Transverse colon (tissue), 4 donors: ENCODE results near the gene CYP51A1. TPM values are rescaled to one million over a fixed set of nuclear protein-coding genes. Genes with fewer than 3 reads are reported as not detected.
"Not testable (repeated sequence)": the region's sequence is repeated elsewhere in the genome, so short reads cannot be mapped to it uniquely, and the experiment has no call there.

Source experiments
- DNase-seq: peaks from one replicate; pipeline ENCODE4 v3.0.0-alpha.2; 2019
- H3K27ac ChIP-seq, 4 donors: fragments of 200-600 bp; sonication (generic); 2 replicates each; pipeline ENCODE4 v1.5.1; 2016 to 2018; ENCODE audit warnings: inconsistent platforms in 4 of 4
- H3K27me3 ChIP-seq: fragments of 200-600 bp; sonication (generic); 2 replicates; pipeline ENCODE4 v1.5.1; 2017; ENCODE audit warnings: inconsistent platforms
- H3K36me3 ChIP-seq, 4 donors: fragments of 200-600 bp; sonication (generic); 2 replicates each; pipeline ENCODE4 v1.5.1; 2017 to 2019; ENCODE audit warnings: inconsistent platforms in 4 of 4
- H3K4me1 ChIP-seq, 4 donors: fragments of 200-600 bp; sonication (generic); 2 replicates each; pipeline ENCODE4 v1.5.1; 2017 to 2020; ENCODE audit warnings: inconsistent platforms in 4 of 4
- H3K4me3 ChIP-seq, 4 donors: fragments of 200-600 bp; sonication (generic); 1 replicate in 1 of 4; 2 replicates in 3 of 4; pipeline versions ENCODE4 v1.5.1 to v1.6.1; 2017 to 2019; ENCODE audit warnings: inconsistent platforms in 4 of 4
- H3K9me3 ChIP-seq, 2 donors: fragments of 200-600 bp; sonication (generic); 2 replicates each; pipeline ENCODE4 v1.5.1; 2017 to 2019; ENCODE audit warnings: inconsistent platforms in 2 of 2
- EP300 ChIP-seq: sonication (generic); formaldehyde crosslinking; IDR thresholded peaks from one replicate; pipeline ENCODE4 v1.6.1; 2017; ENCODE audit warnings: antibody characterized with exemption, low read depth
- POLR2A ChIP-seq: fragments of 450-650 bp; IDR thresholded peaks from one replicate; pipeline ENCODE4 v1.6.1; 2016; ENCODE audit warnings: antibody characterized with exemption, mild to moderate bottlenecking, moderate library complexity
- POLR2AphosphoS5 ChIP-seq, 3 donors: sonication (generic); formaldehyde crosslinking; IDR thresholded peaks; one replicate each; pipeline ENCODE4 v1.6.1; 2016; ENCODE audit warnings: antibody characterized with exemption in 3 of 3
- WGBS, 2 donors: methylation state at CpG; one replicate each; pipeline ENCODE4 v1.1.5; 2018; ENCODE audit warnings: low coverage in 1 of 2; 5-methylcytosine and 5-hydroxymethylcytosine counted together
- in situ Hi-C, 4 donors: fragments of 200-750 bp; cut with MboI; loops; one replicate each; pipeline versions ENCODE4 v1.15.0 to v1.15.1; 2017; ENCODE audit warnings: low sequenced_read_pairs in 3 of 4, low pct_ligation_motif_present in 1 of 4, low pct_unique_long_range_greater_than_20kb in 1 of 4
- intact Hi-C: fragments of 100-400 bp; cut with DNase I; formaldehyde crosslinking; loops from one replicate; pipeline ENCODE4 v1.15.1; 2023; ENCODE audit warnings: low total_unique reads
- total RNA-seq, 4 donors: library from RNA; depleted of rRNA; stranded (reverse); fragments of >200 nt; gene quantifications; one replicate each; pipeline ENCODE4 v1.1.0, GENCODE V29; 2016
- TF ChIP-seq, protein P1 (sequence below), 5 experiments: fragments of 200-600 bp in 3 of 5; fragments of 450-650 bp in 2 of 5; sonication (generic) in 3 of 5; IDR thresholded peaks; 1 replicate in 2 of 5; 2 replicates in 3 of 5; pipeline ENCODE4 v1.5.1; 2016 to 2017; ENCODE audit warnings: antibody characterized with exemption in 5 of 5, inconsistent platforms in 3 of 5, mild to moderate bottlenecking in 2 of 5, moderate library complexity in 1 of 5

Gene CYP51A1
- total RNA-seq, 4 donors from 2014 or later = 26.5 to 74.1 (median 58.2) TPM

DNA sequence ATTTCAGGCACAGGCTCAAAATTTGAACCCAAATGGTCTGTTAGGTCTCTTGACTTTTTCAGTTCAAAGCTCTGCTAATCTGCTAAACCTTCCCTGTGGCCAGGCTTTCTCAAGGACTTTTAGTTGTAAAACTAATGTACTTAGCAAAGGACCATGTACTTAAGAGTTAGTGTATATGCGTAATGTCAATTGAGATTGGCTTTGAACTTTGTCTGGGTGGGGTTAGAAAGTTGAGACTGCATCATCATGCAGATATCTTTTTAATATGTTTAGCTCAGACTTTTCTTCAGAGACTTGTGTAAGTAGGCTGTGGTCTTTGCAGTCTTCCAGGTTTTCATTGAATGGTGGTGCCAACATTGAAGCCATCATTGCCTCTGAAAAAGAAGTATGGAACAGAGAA, 33.7 kb downstream of the CYP51A1 start:
- Histone ChIP-seq H3K27me3 (no peaks in the 10 kb centered on the region), H3K36me3 (peaks cover 0 to 88% (median 36%) of the 10 kb centered on the region in 4 donors)

DNA sequence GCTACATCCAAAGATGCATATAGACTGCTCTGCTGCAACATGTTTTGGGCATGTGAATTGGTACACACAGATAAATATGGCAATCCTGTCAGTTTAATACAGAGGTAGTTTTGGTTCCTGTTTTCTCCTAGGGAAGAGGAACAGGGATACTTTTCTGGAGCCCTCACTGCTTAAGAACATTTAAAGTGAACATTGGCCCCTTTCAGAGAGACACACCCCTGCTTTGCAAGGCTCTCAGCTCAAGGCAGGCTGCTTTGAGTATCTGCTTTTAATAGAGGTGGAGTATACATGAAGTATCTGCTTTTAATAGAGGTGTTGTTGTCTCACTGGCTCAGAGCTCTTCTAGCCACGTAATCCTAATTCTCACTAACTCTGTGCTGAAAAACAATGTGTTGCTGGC, 38.9 kb downstream of the CYP51A1 start:
- no peaks in the 10 kb centered on the region for H3K27me3 ChIP-seq
- WGBS, 2 donors = 80 to 85% methylated on average over 1 of the region's 1 CpG
- no peak overlapping the region for H3K27ac ChIP-seq
- peaks cover 0 to 4% (median 0%) of the 10 kb centered on the region in 4 donors for H3K4me1 ChIP-seq
- in situ Hi-C loops = no loop called here
- H3K36me3 ChIP-seq = peaks cover 0 to 78% (median 39%) of the 10 kb centered on the region in 4 donors
- H3K4me3 ChIP-seq = no peak overlapping the region
- H3K9me3 ChIP-seq = no peaks in the 10 kb centered on the region
- intact Hi-C loops = no loop called here
- TF ChIP-seq POLR2A (no peak), EP300 (no peak), POLR2AphosphoS5 (IDR thresholded peaks at IDR 0.05) (no peak)
- TF ChIP-seq, protein P1, sequence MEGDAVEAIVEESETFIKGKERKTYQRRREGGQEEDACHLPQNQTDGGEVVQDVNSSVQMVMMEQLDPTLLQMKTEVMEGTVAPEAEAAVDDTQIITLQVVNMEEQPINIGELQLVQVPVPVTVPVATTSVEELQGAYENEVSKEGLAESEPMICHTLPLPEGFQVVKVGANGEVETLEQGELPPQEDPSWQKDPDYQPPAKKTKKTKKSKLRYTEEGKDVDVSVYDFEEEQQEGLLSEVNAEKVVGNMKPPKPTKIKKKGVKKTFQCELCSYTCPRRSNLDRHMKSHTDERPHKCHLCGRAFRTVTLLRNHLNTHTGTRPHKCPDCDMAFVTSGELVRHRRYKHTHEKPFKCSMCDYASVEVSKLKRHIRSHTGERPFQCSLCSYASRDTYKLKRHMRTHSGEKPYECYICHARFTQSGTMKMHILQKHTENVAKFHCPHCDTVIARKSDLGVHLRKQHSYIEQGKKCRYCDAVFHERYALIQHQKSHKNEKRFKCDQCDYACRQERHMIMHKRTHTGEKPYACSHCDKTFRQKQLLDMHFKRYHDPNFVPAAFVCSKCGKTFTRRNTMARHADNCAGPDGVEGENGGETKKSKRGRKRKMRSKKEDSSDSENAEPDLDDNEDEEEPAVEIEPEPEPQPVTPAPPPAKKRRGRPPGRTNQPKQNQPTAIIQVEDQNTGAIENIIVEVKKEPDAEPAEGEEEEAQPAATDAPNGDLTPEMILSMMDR (IDR thresholded peaks at IDR 0.05) = no peak
- DNase-seq = no peak

More for the DNA sequence above, 33.7 kb downstream of the CYP51A1 start:
- no peak for DNase-seq
- peaks cover 0 to 5% (median 0%) of the 10 kb centered on the region in 4 donors for H3K4me1 ChIP-seq
- in situ Hi-C loops (no loop called here), intact Hi-C loops (no loop called here)
- 57 to 71% methylated on average over 1 of the region's 1 CpG for WGBS, 2 donors
- peak overlapping the region in 1 of 4 donors; percentile 8 for H3K27ac ChIP-seq
- TF ChIP-seq, protein P1 (IDR thresholded peaks at IDR 0.05) = no peak
- TF ChIP-seq POLR2A (no peak), POLR2AphosphoS5 (IDR thresholded peaks at IDR 0.05) (no peak), EP300 (no peak)
- H3K4me3 ChIP-seq = no peak overlapping the region
- no peaks in the 10 kb centered on the region for H3K9me3 ChIP-seq

DNA sequence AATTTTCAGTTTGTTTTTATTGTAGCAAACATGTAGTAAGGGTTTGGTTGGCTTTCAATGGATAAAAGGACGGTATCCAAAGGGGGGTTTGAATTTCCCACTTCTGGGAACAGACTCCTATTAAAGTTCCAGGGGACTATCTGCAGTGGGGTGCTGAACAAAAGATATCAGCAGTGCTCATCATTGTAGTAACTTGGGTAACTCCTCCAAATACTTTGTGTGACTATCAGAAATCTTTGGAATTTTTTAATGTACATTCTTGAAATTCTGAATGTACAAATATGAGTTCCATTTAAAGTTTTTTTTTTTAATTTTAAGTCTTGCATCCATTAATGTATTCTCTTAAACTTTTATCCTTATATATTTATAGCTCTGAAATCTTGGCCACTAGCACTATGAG, 42.1 kb downstream of the CYP51A1 start:
- intact Hi-C loops = no loop called here

DNA sequence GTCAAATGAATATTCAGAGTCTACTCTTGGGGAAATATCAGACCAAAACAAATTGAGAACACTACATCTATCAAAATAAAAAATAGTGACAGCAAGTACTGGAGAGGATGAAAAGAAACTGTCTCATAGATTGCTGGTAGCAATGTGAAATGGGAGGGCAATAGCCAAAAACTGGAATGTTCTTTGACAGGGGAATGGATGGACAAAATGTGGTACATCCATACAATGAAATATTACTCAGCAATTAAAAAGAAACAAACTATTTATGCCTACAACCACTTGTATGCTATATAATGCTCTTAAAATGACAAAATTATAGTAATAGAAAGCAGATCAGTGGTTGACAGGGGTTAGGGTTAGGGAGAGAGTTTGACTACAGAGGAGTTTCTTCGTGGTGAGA, 46.0 kb downstream of the CYP51A1 start:
- peaks cover 0 to 99% (median 44%) of the 10 kb centered on the region in 4 donors for H3K36me3 ChIP-seq
- H3K4me1 ChIP-seq = no peaks in the 10 kb centered on the region
- intact Hi-C loops = no loop called here

More for the DNA sequence above, 42.1 kb downstream of the CYP51A1 start:
- Histone ChIP-seq H3K4me1 (no peaks in the 10 kb centered on the region), H3K27me3 (no peaks in the 10 kb centered on the region), H3K4me3 (no peak overlapping the region), H3K9me3 (no peaks in the 10 kb centered on the region), H3K36me3 (peaks cover 0 to 82% (median 43%) of the 10 kb centered on the region in 4 donors), H3K27ac (no peak overlapping the region)
- TF ChIP-seq, protein P1 (IDR thresholded peaks at IDR 0.05) = no peak
- TF ChIP-seq POLR2A = no peak
- TF ChIP-seq POLR2AphosphoS5 (IDR thresholded peaks at IDR 0.05) = no peak
- TF ChIP-seq EP300 = no peak
- WGBS, 2 donors = 91 to 100% methylated on average over 1 of the region's 1 CpG
- in situ Hi-C loops = no loop called here
- DNase-seq = no peak

DNA sequence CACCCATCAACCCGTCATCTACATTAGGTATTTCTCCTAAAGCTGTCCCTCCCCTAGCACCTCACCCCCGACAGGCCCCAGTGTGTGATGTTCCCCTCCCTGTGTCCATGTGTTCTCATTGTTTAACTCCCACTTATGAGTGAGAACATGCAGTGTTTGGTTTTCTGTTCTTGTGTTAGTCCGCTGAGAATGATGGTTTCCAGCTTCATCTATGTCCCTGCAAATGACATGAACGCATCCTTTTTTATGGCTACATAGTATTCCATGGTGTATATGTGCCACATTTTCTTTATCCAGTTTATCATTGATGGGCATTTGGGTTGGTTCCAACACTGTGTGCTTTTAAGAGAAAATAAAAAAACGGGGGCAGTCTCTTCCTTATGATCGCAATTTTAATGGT, 50.4 kb downstream of the CYP51A1 start:
- DNase-seq, H3K4me1 ChIP-seq, H3K4me3 ChIP-seq, H3K27ac ChIP-seq, in situ Hi-C loops, H3K27me3 ChIP-seq, H3K9me3 ChIP-seq, intact Hi-C loops: not testable (repeated sequence)
- H3K36me3 ChIP-seq = peaks cover 0 to 88% (median 42%) of the 10 kb centered on the region in 4 donors
- WGBS, 2 donors = 97 to 99% methylated on average over 5 to 6 of the region's 6 CpGs

More for the DNA sequence above, 46.0 kb downstream of the CYP51A1 start:
- Histone ChIP-seq H3K9me3 (no peaks in the 10 kb centered on the region), H3K27ac (no peak overlapping the region), H3K27me3 (no peaks in the 10 kb centered on the region), H3K4me3 (no peak overlapping the region)
- in situ Hi-C loops = no loop called here
- TF ChIP-seq POLR2AphosphoS5 (IDR thresholded peaks at IDR 0.05) (no peak), EP300 (no peak), POLR2A (no peak)
- TF ChIP-seq, protein P1 (IDR thresholded peaks at IDR 0.05) = no peak
- WGBS, 2 donors = 97% methylated on average over 1 of the region's 1 CpG; no CpG with 5 or more reads in 1 of the 2 donors
- no peak for DNase-seq
